Ishikawa (cell line): ENCODE results near the gene KRT81.
A peak's percentile ranks its signal among the peaks of the same experiment; 100 is the strongest.

Experiments used
- CEBPB ChIP-seq: IDR thresholded peaks from 2 replicates; pipeline ENCODE4 v1.6.1; 2012
- CREB1 ChIP-seq: IDR thresholded peaks from 2 replicates; pipeline ENCODE4 v1.6.1; 2012; ENCODE audit warnings: low read depth
- EP300 ChIP-seq: IDR thresholded peaks from 2 replicates; pipeline ENCODE4 v1.6.1; 2012; ENCODE audit warnings: borderline replicate concordance
- FOXM1 ChIP-seq: IDR thresholded peaks from 2 replicates; pipeline ENCODE4 v1.6.1; 2012; ENCODE audit warnings: low read depth, borderline replicate concordance
- MAX ChIP-seq: IDR thresholded peaks from 2 replicates; pipeline ENCODE4 v1.6.1; 2012
- NFIC ChIP-seq: IDR thresholded peaks from 2 replicates; pipeline ENCODE4 v1.6.1; 2012
- RAD21 ChIP-seq: IDR thresholded peaks from 2 replicates; pipeline ENCODE4 v1.6.1; 2012; ENCODE audit warnings: low read depth
- REST ChIP-seq: IDR thresholded peaks from 2 replicates; pipeline ENCODE4 v1.6.1; 2012; ENCODE audit warnings: low read depth, mild to moderate bottlenecking
- TAF1 ChIP-seq: IDR thresholded peaks from 2 replicates; pipeline ENCODE4 v1.6.1; 2012; ENCODE audit warnings: low read depth, mild to moderate bottlenecking
- TCF12 ChIP-seq: IDR thresholded peaks from 2 replicates; pipeline ENCODE4 v1.6.1; 2012; ENCODE audit warnings: low read depth
- TEAD4 ChIP-seq: IDR thresholded peaks from 2 replicates; pipeline ENCODE4 v1.6.1; 2012
- USF1 ChIP-seq: IDR thresholded peaks from 2 replicates; pipeline ENCODE4 v1.6.1; 2012
- YY1 ChIP-seq: IDR thresholded peaks from 2 replicates; pipeline ENCODE4 v1.6.1; 2012; ENCODE audit warnings: low read depth
- ZBTB7A ChIP-seq: IDR thresholded peaks from 2 replicates; pipeline ENCODE4 v1.6.1; 2012; ENCODE audit warnings: low read depth

DNA sequence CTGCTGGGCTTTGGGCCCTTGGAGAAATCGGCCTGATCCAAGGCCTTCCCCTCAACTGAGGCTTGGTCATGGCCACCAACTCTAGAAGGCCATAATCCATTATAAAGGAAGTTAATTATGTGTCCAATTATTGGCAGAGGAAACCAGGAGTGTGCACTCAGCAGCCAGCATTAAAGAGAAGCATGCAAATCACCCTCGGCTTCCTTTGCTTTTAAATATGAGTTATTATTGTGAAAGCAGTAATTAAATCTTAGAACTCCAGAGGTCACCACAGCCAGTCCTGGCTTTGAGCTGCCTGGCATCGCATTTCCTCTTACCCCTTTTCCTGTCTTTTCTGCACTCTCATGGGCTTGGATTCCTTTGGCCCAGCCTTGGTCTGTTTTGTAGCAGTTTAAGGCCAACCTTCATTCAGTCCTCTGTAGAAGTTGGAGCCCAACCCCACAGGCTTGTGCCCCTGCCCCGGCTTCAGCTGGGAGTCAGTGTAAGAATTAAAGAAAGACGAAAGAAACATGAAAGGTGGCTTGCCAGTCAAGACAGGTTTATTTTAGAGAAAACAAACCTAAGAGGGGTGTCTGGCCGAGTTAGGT, 31.6 kb downstream of the KRT81 start:
- TF ChIP-seq EP300 (no peak), CEBPB (no peak), RAD21 (peak; percentile 15; the same call in 1 of the 2 replicates), YY1 (no peak), TAF1 (no peak), CREB1 (no peak), NFIC (no peak), REST (no peak), FOXM1 (no peak), MAX (peak; percentile 33; the same call in 1 of the 2 replicates), TCF12 (peak; percentile 54; the same call in 1 of the 2 replicates), USF1 (no peak), TEAD4 (no peak), ZBTB7A (no peak)
